Epithelial cell of esophagus (primary cell): ENCODE measurements around the gene AMBP.

ENCODE experiments used
- DNase-seq: peaks from one replicate; pipeline ENCODE4 v3.0.0; 2010; ENCODE audit warnings: low read depth
- H3K4me3 ChIP-seq: 2 replicates; pipeline ENCODE4 v1.5.1; 2011; ENCODE audit warnings: mild to moderate bottlenecking, low read length, control low read depth
- CTCF ChIP-seq: IDR thresholded peaks from 2 replicates; pipeline ENCODE4 v1.5.1; 2011; ENCODE audit warnings: low read depth, mild to moderate bottlenecking, low read length, control low read depth, inconsistent platforms; ENCODE audit not compliant: insufficient read depth; ENCODE audit errors: missing control alignments

Gene AMBP

GRCh38 chr9:114077162-114077837 lies 800 bp downstream of the AMBP start:
- no peak for DNase-seq
- TF ChIP-seq CTCF: no peak
- no peak overlapping the region for H3K4me3 ChIP-seq

- no peak overlapping the region for H3K4me3 ChIP-seq
- TF ChIP-seq CTCF: no peak
- DNase-seq: no peak
These were observed 1.6 kb downstream of the AMBP start for GRCh38 chr9:114076237-114077161.

GRCh38 chr9:114075602-114076001 lies 2.5 kb downstream of the AMBP start:
- H3K4me3 ChIP-seq: no peak overlapping the region
- DNase-seq: no peak
- TF ChIP-seq CTCF: no peak

GRCh38 chr9:114072184-114073140 lies 5.6 kb downstream of the AMBP start:
- TF ChIP-seq CTCF: no peak
- peak; percentile 30 for DNase-seq

GRCh38 chr9:114071197-114071795 lies 6.8 kb downstream of the AMBP start:
- TF ChIP-seq CTCF: no peak
- H3K4me3 ChIP-seq: no peak overlapping the region
- DNase-seq: peak; percentile 59

More at GRCh38 chr9:114072184-114073140, 5.6 kb downstream of the AMBP start:
- no peak overlapping the region for H3K4me3 ChIP-seq

GRCh38 chr9:114070188-114071103 lies 7.7 kb downstream of the AMBP start:
- DNase-seq: no peak
- TF ChIP-seq CTCF: no peak
- H3K4me3 ChIP-seq: no peak overlapping the region
